GM19043 (cell line): Measurements from ENCODE around the gene SLC66A2.

Experiments
- ATAC-seq: cut with Tn5 transposase; IDR thresholded peaks from one replicate; pipeline ENCODE4 v1.9.1; 2021; ENCODE audit warnings: low read depth; ENCODE audit not compliant: unreplicated experiment

The SLC66A2 gene

DNA sequence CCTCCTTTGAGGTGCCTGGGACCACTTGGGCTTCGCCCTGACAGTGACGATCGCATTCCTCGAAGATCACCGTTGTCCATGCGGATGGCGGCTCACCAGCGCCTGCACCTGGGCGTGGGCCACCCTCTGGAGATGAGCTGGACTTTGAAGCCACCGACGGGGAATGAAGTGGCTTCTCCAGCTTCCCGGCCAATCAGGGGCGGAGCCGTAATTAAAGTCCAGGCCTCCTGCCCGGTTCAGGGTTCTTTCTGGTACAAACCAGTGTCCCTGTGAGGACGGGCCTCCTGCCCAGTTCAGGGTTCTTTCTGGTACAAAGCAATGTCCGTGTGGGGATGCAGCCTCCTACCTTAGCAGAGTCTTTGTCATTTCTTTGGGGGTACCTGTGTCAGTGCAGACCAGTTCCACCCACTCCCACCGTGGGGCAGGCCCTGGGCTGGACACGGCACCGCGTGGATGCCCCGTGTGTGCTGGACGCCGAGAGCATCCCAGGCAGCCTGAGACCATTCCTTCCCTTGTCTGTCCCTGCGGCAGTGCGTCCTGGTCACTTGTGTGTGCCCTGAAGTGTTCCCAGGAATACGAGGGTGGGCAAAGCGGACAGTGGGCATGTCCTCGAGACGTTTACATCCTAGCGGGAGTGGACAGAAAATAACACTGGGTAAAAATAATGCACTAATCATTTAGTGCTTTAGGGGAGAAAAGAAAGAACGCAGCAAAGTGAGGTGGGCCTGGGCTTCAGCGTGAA, 98.7 kb downstream of the SLC66A2 start:
- no peak for ATAC-seq
